NCI-H82 (cell line): ENCODE measurements around the gene RPS21.

Experiments used
- DNase-seq: peaks from one replicate; lab custom pipeline; 2025; lab: John Stamatoyannopoulos, UW

The RPS21 gene

GRCh38 chr20:62427172-62428001 is 40.5 kb downstream of the RPS21 start, which contains the start of gene RBBP8NL:
Gene RBBP8NL (minus strand): TSS chr20:62427539. CDS start chr20:62419647, 7,892 bp downstream.
- no peak for DNase-seq

GRCh38 chr20:62428002-62428372 is 41.1 kb downstream of the RPS21 start:
- no peak for DNase-seq

GRCh38 chr20:62428396-62429295 is 41.7 kb downstream of the RPS21 start:
- DNase-seq = peak; percentile 19

GRCh38 chr20:62429455-62430310 is 42.8 kb downstream of the RPS21 start:
- DNase-seq = no peak

- DNase-seq = no peak
Observed at GRCh38 chr20:62430311-62430853, 43.5 kb downstream of the RPS21 start.

- no peak for DNase-seq
Observed at GRCh38 chr20:62430866-62431447, 44.1 kb downstream of the RPS21 start.

GRCh38 chr20:62433658-62434497 is 47.0 kb downstream of the RPS21 start:
- DNase-seq = no peak

GRCh38 chr20:62436692-62437091 is 49.8 kb downstream of the RPS21 start:
- DNase-seq = no peak

GRCh38 chr20:62437496-62437895 is 50.6 kb downstream of the RPS21 start:
- no peak for DNase-seq

GRCh38 chr20:62437927-62438326 is 51.0 kb downstream of the RPS21 start:
- no peak for DNase-seq
